Regular cardiac myocyte (primary cell): ENCODE results near the gene TPST2. TPM values are rescaled to one million over a fixed set of nuclear protein-coding genes. Genes with fewer than 3 reads are reported as not detected.

ENCODE experiments used
- total RNA-seq: library from RNA; depleted of rRNA; stranded (reverse); fragments of >200 nt; gene quantifications from 2 replicates; pipeline ENCODE4 v1.2.3, GENCODE V29; 2014

Gene TPST2
- total RNA-seq = 39.7 and 43.1 TPM in 2 replicates

GRCh38 chr22:26589845-26590736, at the start of gene TPST2:
TPST2 (minus strand) TSS chr22:26590132; CDS start chr22:26541630, 48,502 bp downstream.

GRCh38 chr22:26621663-26622062, 31.7 kb upstream of the TPST2 start, which contains the start of gene CRYBA4:
CRYBA4 (plus strand) TSS chr22:26621963; CDS start chr22:26622597, 634 bp downstream.

GRCh38 chr22:26617271-26618199, 27.6 kb upstream of the TPST2 start, which contains the start of gene CRYBB1:
CRYBB1 (minus strand) TSS chr22:26618027; CDS start chr22:26616319, 1,708 bp downstream.

DNA sequence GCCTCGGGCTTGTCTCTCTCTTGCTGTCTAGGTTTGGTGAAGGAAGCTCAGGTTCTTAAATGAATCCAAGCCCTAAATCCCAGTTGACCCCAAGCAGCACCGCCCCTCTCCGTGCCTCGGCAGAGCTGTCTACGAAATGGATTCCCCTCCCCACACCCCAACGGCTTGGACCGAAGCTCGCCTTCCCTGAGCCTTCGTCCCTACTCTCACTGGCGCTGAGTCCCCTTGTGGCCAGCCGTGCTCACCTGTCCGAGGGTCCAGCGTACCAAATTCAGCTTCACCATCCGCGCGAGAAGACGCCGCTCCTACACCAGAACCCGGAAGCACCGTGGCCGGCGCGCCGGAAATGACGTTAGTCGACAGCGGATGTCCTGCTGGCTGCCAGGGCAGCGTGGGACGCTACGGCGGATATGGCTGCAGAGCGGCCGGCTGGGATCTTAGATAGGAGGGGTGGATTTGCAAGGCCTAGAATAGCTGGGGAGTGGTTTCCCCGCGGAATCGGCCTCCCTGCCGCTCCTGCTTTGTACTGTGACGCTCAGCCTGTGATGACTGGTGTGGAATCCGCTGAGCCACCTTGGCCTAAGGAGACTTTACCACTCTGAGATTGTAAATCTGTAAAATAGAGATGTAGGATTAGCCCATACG, 77.7 kb downstream of the TPST2 start, which contains the start of gene TFIP11:
TFIP11 (minus strand) TSS at position 325 of the 645 bp plus-strand sequence. CDS start 2,201 bp downstream, outside the sequence.

GRCh38 chr22:26483439-26484359, 106.2 kb downstream of the TPST2 start, which contains the start of the genes HPS4 and SRRD:
HPS4 (minus strand) TSS chr22:26483783; CDS start chr22:26481762, 2,021 bp downstream.
SRRD (plus strand) TSS chr22:26483877; CDS start chr22:26483891, 14 bp downstream.

Other genes with a start within 250 kb of the TPST2 start
- 1.5 and 2.5 TPM in 2 replicates for gene ASPHD2, start 160.9 kb downstream of the TPST2 start, total RNA-seq
- gene HPS4, start 106.3 kb downstream of the TPST2 start, total RNA-seq = 18.0 and 36.9 TPM in 2 replicates
- gene SRRD, start 106.3 kb downstream of the TPST2 start, total RNA-seq = 15.5 and 17.3 TPM in 2 replicates
- 40.5 and 43.4 TPM in 2 replicates for gene TFIP11, start 77.7 kb downstream of the TPST2 start, total RNA-seq
- gene CRYBB1, start 27.9 kb upstream of the TPST2 start, total RNA-seq = not detected in 2 replicates
- gene CRYBA4, start 31.8 kb upstream of the TPST2 start, total RNA-seq = not detected in 2 replicates
- gene MIAT, start 67.5 kb upstream of the TPST2 start, total RNA-seq = 0.38 and 1.1 TPM in 2 replicates